HepG2 (cell line): ENCODE results near the gene SEPTIN10. TPM values are rescaled to one million over a fixed set of nuclear protein-coding genes. Genes with fewer than 3 reads are reported as not detected.

Experiments used
- E2F2 ChIP-seq: sonication (generic); formaldehyde crosslinking; IDR thresholded peaks from 2 replicates; pipeline ENCODE4 v1.4.0; 2020; ENCODE audit warnings: missing genetic modification reagents, borderline replicate concordance
- HHEX ChIP-seq: IDR thresholded peaks from 2 replicates; pipeline ENCODE4 v1.6.1; 2016; ENCODE audit warnings: control low read depth
- KDM5A ChIP-seq: fragments of 200-600 bp; sonication (generic); IDR thresholded peaks from 2 replicates; pipeline ENCODE4 v1.7.0; 2018; ENCODE audit warnings: antibody characterized with exemption, mild to moderate bottlenecking, low read length, borderline replicate concordance
- MTA3 ChIP-seq: sonication (generic); formaldehyde crosslinking; IDR thresholded peaks from 2 replicates; pipeline ENCODE4 v1.4.0; 2020; ENCODE audit warnings: missing genetic modification reagents
- PPARG ChIP-seq: conservative IDR thresholded peaks from 2 replicates; pipeline ENCODE4 v1.6.1; 2016; ENCODE audit warnings: missing biosample characterization, missing genetic modification reagents
- PRPF4 ChIP-seq: fragments of 200-400 bp; formaldehyde crosslinking; IDR thresholded peaks from 2 replicates; pipeline ENCODE4 v1.6.1; 2016; ENCODE audit warnings: low read length, low read depth; ENCODE audit not compliant: poor library complexity, severe bottlenecking
- SNRNP70 ChIP-seq: fragments of 200-400 bp; formaldehyde crosslinking; IDR thresholded peaks from 2 replicates; pipeline ENCODE4 v1.6.1; 2017; ENCODE audit warnings: mild to moderate bottlenecking, low read depth, low read length, moderate library complexity
- ZNF205 ChIP-seq: IDR thresholded peaks from 2 replicates; pipeline ENCODE4 v1.6.1; 2018; ENCODE audit warnings: missing biosample characterization, missing genetic modification reagents
- ZNF225 ChIP-seq: sonication (generic); formaldehyde crosslinking; IDR thresholded peaks from 2 replicates; pipeline ENCODE4 v1.4.0; 2020; ENCODE audit warnings: mild to moderate bottlenecking, missing genetic modification reagents
- ZNF230 ChIP-seq: sonication (generic); formaldehyde crosslinking; IDR thresholded peaks from 2 replicates; pipeline ENCODE4 v1.4.0; 2020; ENCODE audit warnings: mild to moderate bottlenecking, missing genetic modification reagents
- ZNF274 ChIP-seq: sonication (generic); formaldehyde crosslinking; IDR thresholded peaks from 2 replicates; pipeline ENCODE4 v1.5.1; 2020; ENCODE audit warnings: mild to moderate bottlenecking, missing genetic modification reagents
- ZNF557 ChIP-seq: sonication (generic); formaldehyde crosslinking; IDR thresholded peaks from 2 replicates; pipeline ENCODE4 v1.4.0; 2020; ENCODE audit warnings: missing genetic modification reagents
- ZNF670 ChIP-seq: sonication (generic); formaldehyde crosslinking; IDR thresholded peaks from 2 replicates; pipeline ENCODE4 v1.8.0; 2022; ENCODE audit warnings: mild to moderate bottlenecking, missing genetic modification reagents, borderline replicate concordance
- polyA plus RNA-seq, 8 experiments: library from polyadenylated mRNA; depleted of rRNA in 3 of 8; stranded (reverse) in 7 of 8; unstranded in 1 of 8; fragments of >200 nt; fragmentation: Illumina TruSeq in 4 of 8; extraction: Trizol in 4 of 8; gene quantifications; 2 replicates each; pipeline versions ENCODE4 v1.2.1 to v1.2.3, GENCODE V29; 2011 to 2016; ENCODE audit warnings: low read depth in 4 of 8, missing spikeins in 1 of 8, mixed read lengths in 1 of 8; ENCODE audit not compliant: insufficient read depth in 1 of 8
- total RNA-seq, 5 experiments: library from RNA; depleted of rRNA; stranded (reverse); fragments of >200 nt; fragmentation: Illumina TruSeq; extraction: Trizol; gene quantifications; 2 replicates each; pipeline ENCODE4 v1.2.3, GENCODE V29; 2016; ENCODE audit warnings: low read depth in 1 of 5
- TF ChIP-seq, protein P1 (sequence below): sonication (generic); formaldehyde crosslinking; IDR thresholded peaks from 2 replicates; pipeline ENCODE4 v1.5.0; 2020; ENCODE audit warnings: mild to moderate bottlenecking, missing genetic modification reagents
- TF ChIP-seq, protein P2 (sequence below): sonication (generic); formaldehyde crosslinking; IDR thresholded peaks from 2 replicates; pipeline ENCODE4 v1.8.0; 2022; ENCODE audit warnings: missing genetic modification reagents, mild to moderate bottlenecking, borderline replicate concordance
- TF ChIP-seq, protein P3 (sequence below): sonication (generic); formaldehyde crosslinking; IDR thresholded peaks from 2 replicates; pipeline ENCODE4 v1.8.0; 2022; ENCODE audit warnings: mild to moderate bottlenecking, missing genetic modification reagents, moderate library complexity
- TF ChIP-seq, protein P4 (sequence below): sonication (generic); formaldehyde crosslinking; IDR thresholded peaks from 2 replicates; pipeline ENCODE4 v1.5.1; 2020; ENCODE audit warnings: mild to moderate bottlenecking, missing genetic modification reagents, borderline replicate concordance

Gene SEPTIN10
- total and polyA plus RNA-seq, 2 of the 13 experiments (the other 11 are each of a cell fraction or from before 2014, with no cell fraction given) = 45.8 to 67.5 TPM

DNA sequence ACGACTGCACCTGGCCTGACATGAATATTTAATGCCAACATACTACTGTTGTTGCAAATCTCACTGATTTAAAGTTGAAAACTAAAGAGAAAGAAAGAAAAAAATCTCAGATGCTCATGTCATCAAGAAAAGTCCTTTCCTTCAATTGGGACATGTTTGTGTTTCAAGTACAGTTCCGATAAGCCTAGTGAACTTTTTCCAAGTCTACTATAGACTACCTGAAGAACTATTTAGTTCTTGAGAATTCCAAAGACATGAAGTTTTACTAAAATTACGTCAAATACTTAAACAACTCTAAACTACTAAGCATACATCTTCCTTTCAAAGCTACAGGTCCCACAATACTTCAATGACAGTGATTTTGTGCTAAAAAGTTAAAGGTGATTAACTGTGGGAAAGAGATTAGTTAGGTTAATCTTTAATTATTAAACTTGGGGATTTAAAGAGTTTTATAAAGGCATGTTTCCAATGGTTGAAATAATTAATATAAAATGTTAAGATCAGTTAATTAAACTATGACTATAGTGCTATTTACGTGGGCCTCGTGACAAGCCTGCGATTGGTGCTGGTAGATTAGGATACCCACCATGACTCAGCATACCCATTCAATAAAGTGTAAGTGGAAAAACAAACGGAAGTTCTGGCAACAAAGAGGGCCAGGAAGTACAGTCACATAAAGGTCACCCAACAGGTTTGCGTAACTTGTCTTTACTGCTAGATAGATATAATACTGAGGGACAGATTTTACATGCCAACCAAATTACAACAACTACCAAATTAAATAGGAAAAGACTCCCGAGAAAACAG is 55.5 kb downstream of the SEPTIN10 start (continued):
- TF ChIP-seq E2F2 (CRISPR knock-in tag) (no peak), MTA3 (no peak), ZNF274 (CRISPR knock-in tag) (no peak), PRPF4 (no peak), ZNF557 (no peak), SNRNP70 (no peak), HHEX (CRISPR knock-in tag) (no peak), ZNF205 (CRISPR knock-in tag) (no peak), PPARG (CRISPR knock-in tag) (peak; percentile 90), ZNF670 (no peak), KDM5A (no peak), ZNF230 (CRISPR knock-in tag) (no peak), ZNF225 (CRISPR knock-in tag) (no peak)
- TF ChIP-seq, protein P1, sequence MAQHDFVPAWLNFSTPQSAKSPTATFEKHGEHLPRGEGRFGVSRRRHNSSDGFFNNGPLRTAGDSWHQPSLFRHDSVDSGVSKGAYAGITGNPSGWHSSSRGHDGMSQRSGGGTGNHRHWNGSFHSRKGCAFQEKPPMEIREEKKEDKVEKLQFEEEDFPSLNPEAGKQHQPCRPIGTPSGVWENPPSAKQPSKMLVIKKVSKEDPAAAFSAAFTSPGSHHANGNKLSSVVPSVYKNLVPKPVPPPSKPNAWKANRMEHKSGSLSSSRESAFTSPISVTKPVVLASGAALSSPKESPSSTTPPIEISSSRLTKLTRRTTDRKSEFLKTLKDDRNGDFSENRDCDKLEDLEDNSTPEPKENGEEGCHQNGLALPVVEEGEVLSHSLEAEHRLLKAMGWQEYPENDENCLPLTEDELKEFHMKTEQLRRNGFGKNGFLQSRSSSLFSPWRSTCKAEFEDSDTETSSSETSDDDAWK (CRISPR knock-in tag) = no peak
- TF ChIP-seq, protein P2, sequence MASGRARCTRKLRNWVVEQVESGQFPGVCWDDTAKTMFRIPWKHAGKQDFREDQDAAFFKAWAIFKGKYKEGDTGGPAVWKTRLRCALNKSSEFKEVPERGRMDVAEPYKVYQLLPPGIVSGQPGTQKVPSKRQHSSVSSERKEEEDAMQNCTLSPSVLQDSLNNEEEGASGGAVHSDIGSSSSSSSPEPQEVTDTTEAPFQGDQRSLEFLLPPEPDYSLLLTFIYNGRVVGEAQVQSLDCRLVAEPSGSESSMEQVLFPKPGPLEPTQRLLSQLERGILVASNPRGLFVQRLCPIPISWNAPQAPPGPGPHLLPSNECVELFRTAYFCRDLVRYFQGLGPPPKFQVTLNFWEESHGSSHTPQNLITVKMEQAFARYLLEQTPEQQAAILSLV (CRISPR knock-in tag) = no peak; the same call in 1 of the 2 replicates
- TF ChIP-seq, protein P3, sequence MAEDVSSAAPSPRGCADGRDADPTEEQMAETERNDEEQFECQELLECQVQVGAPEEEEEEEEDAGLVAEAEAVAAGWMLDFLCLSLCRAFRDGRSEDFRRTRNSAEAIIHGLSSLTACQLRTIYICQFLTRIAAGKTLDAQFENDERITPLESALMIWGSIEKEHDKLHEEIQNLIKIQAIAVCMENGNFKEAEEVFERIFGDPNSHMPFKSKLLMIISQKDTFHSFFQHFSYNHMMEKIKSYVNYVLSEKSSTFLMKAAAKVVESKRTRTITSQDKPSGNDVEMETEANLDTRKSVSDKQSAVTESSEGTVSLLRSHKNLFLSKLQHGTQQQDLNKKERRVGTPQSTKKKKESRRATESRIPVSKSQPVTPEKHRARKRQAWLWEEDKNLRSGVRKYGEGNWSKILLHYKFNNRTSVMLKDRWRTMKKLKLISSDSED (CRISPR knock-in tag) = no peak
- TF ChIP-seq, protein P4, sequence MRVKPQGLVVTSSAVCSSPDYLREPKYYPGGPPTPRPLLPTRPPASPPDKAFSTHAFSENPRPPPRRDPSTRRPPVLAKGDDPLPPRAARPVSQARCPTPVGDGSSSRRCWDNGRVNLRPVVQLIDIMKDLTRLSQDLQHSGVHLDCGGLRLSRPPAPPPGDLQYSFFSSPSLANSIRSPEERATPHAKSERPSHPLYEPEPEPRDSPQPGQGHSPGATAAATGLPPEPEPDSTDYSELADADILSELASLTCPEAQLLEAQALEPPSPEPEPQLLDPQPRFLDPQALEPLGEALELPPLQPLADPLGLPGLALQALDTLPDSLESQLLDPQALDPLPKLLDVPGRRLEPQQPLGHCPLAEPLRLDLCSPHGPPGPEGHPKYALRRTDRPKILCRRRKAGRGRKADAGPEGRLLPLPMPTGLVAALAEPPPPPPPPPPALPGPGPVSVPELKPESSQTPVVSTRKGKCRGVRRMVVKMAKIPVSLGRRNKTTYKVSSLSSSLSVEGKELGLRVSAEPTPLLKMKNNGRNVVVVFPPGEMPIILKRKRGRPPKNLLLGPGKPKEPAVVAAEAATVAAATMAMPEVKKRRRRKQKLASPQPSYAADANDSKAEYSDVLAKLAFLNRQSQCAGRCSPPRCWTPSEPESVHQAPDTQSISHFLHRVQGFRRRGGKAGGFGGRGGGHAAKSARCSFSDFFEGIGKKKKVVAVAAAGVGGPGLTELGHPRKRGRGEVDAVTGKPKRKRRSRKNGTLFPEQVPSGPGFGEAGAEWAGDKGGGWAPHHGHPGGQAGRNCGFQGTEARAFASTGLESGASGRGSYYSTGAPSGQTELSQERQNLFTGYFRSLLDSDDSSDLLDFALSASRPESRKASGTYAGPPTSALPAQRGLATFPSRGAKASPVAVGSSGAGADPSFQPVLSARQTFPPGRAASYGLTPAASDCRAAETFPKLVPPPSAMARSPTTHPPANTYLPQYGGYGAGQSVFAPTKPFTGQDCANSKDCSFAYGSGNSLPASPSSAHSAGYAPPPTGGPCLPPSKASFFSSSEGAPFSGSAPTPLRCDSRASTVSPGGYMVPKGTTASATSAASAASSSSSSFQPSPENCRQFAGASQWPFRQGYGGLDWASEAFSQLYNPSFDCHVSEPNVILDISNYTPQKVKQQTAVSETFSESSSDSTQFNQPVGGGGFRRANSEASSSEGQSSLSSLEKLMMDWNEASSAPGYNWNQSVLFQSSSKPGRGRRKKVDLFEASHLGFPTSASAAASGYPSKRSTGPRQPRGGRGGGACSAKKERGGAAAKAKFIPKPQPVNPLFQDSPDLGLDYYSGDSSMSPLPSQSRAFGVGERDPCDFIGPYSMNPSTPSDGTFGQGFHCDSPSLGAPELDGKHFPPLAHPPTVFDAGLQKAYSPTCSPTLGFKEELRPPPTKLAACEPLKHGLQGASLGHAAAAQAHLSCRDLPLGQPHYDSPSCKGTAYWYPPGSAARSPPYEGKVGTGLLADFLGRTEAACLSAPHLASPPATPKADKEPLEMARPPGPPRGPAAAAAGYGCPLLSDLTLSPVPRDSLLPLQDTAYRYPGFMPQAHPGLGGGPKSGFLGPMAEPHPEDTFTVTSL (CRISPR knock-in tag) = peak; percentile 90; the same call in 1 of the 2 replicates
